ENCODE data around the gene NUDT4. TPM values are rescaled to one million over a fixed set of nuclear protein-coding genes. Genes with fewer than 3 reads are reported as not detected.

NUDT4 gene
- total and polyA plus RNA-seq, 9 of the 15 experiments (the other 6 are each of a cell fraction or from before 2014, with no cell fraction given) = 38.1 to 164 (median 99.2) TPM

DNA sequence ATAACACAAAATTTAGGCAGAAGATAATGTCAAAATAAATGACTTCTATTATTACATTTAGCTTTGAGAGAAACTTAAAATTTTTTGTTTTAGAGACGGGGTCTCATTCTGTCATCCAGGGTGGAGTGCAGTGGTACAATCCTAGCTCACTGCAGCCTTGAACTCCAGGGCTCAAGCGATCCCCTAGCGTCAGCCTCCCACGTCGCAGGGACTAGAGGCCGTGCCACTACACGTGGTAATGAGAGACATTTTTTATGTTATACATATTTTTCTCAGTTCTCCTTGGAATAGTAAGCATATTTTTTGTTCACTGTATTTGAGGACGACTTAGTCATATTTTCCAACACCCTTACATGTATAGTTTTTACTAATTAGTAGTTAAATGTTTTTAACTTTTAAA lies 21.5 kb upstream of the NUDT4 start (continued):
- TF ChIP-seq, protein P1, sequence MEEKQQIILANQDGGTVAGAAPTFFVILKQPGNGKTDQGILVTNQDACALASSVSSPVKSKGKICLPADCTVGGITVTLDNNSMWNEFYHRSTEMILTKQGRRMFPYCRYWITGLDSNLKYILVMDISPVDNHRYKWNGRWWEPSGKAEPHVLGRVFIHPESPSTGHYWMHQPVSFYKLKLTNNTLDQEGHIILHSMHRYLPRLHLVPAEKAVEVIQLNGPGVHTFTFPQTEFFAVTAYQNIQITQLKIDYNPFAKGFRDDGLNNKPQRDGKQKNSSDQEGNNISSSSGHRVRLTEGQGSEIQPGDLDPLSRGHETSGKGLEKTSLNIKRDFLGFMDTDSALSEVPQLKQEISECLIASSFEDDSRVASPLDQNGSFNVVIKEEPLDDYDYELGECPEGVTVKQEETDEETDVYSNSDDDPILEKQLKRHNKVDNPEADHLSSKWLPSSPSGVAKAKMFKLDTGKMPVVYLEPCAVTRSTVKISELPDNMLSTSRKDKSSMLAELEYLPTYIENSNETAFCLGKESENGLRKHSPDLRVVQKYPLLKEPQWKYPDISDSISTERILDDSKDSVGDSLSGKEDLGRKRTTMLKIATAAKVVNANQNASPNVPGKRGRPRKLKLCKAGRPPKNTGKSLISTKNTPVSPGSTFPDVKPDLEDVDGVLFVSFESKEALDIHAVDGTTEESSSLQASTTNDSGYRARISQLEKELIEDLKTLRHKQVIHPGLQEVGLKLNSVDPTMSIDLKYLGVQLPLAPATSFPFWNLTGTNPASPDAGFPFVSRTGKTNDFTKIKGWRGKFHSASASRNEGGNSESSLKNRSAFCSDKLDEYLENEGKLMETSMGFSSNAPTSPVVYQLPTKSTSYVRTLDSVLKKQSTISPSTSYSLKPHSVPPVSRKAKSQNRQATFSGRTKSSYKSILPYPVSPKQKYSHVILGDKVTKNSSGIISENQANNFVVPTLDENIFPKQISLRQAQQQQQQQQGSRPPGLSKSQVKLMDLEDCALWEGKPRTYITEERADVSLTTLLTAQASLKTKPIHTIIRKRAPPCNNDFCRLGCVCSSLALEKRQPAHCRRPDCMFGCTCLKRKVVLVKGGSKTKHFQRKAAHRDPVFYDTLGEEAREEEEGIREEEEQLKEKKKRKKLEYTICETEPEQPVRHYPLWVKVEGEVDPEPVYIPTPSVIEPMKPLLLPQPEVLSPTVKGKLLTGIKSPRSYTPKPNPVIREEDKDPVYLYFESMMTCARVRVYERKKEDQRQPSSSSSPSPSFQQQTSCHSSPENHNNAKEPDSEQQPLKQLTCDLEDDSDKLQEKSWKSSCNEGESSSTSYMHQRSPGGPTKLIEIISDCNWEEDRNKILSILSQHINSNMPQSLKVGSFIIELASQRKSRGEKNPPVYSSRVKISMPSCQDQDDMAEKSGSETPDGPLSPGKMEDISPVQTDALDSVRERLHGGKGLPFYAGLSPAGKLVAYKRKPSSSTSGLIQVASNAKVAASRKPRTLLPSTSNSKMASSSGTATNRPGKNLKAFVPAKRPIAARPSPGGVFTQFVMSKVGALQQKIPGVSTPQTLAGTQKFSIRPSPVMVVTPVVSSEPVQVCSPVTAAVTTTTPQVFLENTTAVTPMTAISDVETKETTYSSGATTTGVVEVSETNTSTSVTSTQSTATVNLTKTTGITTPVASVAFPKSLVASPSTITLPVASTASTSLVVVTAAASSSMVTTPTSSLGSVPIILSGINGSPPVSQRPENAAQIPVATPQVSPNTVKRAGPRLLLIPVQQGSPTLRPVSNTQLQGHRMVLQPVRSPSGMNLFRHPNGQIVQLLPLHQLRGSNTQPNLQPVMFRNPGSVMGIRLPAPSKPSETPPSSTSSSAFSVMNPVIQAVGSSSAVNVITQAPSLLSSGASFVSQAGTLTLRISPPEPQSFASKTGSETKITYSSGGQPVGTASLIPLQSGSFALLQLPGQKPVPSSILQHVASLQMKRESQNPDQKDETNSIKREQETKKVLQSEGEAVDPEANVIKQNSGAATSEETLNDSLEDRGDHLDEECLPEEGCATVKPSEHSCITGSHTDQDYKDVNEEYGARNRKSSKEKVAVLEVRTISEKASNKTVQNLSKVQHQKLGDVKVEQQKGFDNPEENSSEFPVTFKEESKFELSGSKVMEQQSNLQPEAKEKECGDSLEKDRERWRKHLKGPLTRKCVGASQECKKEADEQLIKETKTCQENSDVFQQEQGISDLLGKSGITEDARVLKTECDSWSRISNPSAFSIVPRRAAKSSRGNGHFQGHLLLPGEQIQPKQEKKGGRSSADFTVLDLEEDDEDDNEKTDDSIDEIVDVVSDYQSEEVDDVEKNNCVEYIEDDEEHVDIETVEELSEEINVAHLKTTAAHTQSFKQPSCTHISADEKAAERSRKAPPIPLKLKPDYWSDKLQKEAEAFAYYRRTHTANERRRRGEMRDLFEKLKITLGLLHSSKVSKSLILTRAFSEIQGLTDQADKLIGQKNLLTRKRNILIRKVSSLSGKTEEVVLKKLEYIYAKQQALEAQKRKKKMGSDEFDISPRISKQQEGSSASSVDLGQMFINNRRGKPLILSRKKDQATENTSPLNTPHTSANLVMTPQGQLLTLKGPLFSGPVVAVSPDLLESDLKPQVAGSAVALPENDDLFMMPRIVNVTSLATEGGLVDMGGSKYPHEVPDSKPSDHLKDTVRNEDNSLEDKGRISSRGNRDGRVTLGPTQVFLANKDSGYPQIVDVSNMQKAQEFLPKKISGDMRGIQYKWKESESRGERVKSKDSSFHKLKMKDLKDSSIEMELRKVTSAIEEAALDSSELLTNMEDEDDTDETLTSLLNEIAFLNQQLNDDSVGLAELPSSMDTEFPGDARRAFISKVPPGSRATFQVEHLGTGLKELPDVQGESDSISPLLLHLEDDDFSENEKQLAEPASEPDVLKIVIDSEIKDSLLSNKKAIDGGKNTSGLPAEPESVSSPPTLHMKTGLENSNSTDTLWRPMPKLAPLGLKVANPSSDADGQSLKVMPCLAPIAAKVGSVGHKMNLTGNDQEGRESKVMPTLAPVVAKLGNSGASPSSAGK (IDR thresholded peaks at IDR 0.05) = peak; percentile 66
- TF ChIP-seq, protein P2, sequence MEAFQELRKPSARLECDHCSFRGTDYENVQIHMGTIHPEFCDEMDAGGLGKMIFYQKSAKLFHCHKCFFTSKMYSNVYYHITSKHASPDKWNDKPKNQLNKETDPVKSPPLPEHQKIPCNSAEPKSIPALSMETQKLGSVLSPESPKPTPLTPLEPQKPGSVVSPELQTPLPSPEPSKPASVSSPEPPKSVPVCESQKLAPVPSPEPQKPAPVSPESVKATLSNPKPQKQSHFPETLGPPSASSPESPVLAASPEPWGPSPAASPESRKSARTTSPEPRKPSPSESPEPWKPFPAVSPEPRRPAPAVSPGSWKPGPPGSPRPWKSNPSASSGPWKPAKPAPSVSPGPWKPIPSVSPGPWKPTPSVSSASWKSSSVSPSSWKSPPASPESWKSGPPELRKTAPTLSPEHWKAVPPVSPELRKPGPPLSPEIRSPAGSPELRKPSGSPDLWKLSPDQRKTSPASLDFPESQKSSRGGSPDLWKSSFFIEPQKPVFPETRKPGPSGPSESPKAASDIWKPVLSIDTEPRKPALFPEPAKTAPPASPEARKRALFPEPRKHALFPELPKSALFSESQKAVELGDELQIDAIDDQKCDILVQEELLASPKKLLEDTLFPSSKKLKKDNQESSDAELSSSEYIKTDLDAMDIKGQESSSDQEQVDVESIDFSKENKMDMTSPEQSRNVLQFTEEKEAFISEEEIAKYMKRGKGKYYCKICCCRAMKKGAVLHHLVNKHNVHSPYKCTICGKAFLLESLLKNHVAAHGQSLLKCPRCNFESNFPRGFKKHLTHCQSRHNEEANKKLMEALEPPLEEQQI (IDR thresholded peaks at IDR 0.05) = peak; percentile 68; the same call in 1 of the 2 replicates
- TF ChIP-seq SRSF7 (optimal IDR thresholded peaks at IDR 0.05; ENCODE audit: low read depth, low read length) = no peak
- peak; percentile 80 for TF ChIP-seq MYC (IDR thresholded peaks at IDR 0.05; ENCODE audit: low read depth, low read length)
- TF ChIP-seq MYC (CRISPR knock-in tag; IDR thresholded peaks at IDR 0.05; ENCODE audit: borderline replicate concordance, low read depth) = no peak
- TF ChIP-seq, protein P3, sequence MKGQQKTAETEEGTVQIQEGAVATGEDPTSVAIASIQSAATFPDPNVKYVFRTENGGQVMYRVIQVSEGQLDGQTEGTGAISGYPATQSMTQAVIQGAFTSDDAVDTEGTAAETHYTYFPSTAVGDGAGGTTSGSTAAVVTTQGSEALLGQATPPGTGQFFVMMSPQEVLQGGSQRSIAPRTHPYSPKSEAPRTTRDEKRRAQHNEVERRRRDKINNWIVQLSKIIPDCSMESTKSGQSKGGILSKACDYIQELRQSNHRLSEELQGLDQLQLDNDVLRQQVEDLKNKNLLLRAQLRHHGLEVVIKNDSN (CRISPR knock-in tag; IDR thresholded peaks at IDR 0.05) = peak; percentile 49; the same call in 1 of the 2 replicates
- TF ChIP-seq RBM15 (IDR thresholded peaks at IDR 0.05; ENCODE audit: insufficient read depth, low read length) = no peak
- TF ChIP-seq BDP1 (IDR thresholded peaks at IDR 0.05; ENCODE audit: insufficient read depth, insufficient read length) = no peak
- no peak for TF ChIP-seq RAD51 (IDR thresholded peaks at IDR 0.05; ENCODE audit: borderline replicate concordance, low read depth)
- TF ChIP-seq HNRNPLL (IDR thresholded peaks at IDR 0.05; ENCODE audit: low read depth, low read length, poor library complexity, severe bottlenecking) = no peak
- TF ChIP-seq L3MBTL2 (IDR thresholded peaks at IDR 0.05) = peak; percentile 65
- no peak for TF ChIP-seq CTBP1 (IDR thresholded peaks at IDR 0.05; ENCODE audit: borderline replicate concordance)
